ENCODE measurements around the gene PEA15. TPM values are rescaled to one million over a fixed set of nuclear protein-coding genes. Genes with fewer than 3 reads are reported as not detected.
A peak's percentile ranks its signal among the peaks of the same experiment; 100 is the strongest.

The PEA15 gene
- total RNA-seq (112 and 194 TPM in 2 replicates), polyA plus RNA-seq (64.5 and 93.2 TPM in 2 replicates)

DNA sequence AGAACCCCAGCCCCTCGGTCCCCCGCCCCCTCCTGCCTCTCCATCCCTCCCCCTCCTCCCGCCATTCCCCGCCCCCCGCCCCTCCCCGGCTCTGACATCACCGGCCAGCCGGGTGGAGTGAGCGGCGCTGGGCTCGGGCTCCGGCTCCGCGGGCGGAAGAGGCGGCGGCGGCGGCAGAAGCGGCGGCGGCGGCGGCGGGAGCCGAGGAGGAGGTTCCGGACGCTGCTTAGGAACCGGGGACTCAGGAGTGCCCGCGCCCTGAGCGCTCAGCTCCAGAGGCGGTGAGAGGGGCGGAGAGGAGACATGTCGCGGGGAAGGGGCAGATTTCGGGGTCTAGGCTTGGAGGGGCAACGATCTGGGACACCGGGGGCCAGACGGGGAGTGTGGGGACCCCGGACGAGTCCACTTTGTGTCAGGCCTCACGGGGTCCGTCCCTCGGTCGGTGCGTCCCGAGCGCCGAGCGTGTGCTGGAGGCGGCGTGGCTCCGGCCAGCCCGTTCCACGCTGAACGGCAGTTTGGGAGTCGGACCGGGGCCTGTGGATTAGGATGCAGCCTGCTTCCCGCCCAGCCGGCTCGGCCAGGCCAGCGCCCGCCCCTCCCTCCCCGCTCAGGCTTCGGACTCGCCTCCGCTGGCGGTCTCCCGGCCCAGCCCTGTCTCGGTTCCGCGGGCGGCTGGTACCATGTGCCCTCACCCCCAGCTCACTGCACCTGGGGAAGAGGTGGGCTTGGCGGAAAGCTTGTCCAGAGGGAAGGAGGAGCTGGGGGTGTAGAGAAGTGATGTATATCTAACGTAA lies at the start of gene PEA15:
TSS of gene PEA15 (plus strand) at position 143 of the 794 bp plus-strand sequence. CDS start 6,161 bp downstream, outside the sequence.
- TF ChIP-seq, protein P1, sequence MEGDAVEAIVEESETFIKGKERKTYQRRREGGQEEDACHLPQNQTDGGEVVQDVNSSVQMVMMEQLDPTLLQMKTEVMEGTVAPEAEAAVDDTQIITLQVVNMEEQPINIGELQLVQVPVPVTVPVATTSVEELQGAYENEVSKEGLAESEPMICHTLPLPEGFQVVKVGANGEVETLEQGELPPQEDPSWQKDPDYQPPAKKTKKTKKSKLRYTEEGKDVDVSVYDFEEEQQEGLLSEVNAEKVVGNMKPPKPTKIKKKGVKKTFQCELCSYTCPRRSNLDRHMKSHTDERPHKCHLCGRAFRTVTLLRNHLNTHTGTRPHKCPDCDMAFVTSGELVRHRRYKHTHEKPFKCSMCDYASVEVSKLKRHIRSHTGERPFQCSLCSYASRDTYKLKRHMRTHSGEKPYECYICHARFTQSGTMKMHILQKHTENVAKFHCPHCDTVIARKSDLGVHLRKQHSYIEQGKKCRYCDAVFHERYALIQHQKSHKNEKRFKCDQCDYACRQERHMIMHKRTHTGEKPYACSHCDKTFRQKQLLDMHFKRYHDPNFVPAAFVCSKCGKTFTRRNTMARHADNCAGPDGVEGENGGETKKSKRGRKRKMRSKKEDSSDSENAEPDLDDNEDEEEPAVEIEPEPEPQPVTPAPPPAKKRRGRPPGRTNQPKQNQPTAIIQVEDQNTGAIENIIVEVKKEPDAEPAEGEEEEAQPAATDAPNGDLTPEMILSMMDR (IDR thresholded peaks at IDR 0.05; ENCODE audit: low read depth, low read length) = no peak
- Histone ChIP-seq H3K27me3 (no peaks in the 10 kb centered on the region), H3K4me1 (ENCODE audit: low read depth) (peaks cover 47% of the 10 kb centered on the region), H3K9me3 (ENCODE audit: low read depth) (no peaks in the 10 kb centered on the region), H3K36me3 (no peaks in the 10 kb centered on the region), H3K27ac (peak within 1 kb of the TSS; percentile 83), H3K4me3 (peak within 1 kb of the TSS; percentile 100)
- DNase-seq (ENCODE audit: low read depth in 1 of 2, low spot score in 1 of 2) = peak; percentile 80 to 81

DNA sequence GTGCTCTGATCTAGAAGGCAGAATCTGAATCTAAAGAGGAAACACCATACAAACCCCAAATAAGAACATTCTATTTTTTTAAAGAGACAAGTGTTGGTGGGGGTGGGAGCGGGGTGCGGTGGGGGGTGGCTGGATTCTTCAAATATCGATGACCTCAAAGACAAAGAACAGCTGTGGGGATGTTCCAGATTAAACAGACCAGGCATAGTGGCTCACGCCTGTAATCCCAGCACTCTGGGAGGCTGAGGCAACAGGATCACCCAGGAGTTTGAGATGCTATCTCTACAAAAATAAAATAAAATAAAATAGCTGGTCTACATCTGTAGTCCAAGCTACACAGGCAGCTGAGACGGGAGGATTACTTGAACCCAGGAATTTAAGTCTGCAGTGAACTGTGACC lies 48.8 kb upstream of the PEA15 start:
- H3K4me3 ChIP-seq = no peak overlapping the region
- no peaks in the 10 kb centered on the region for H3K9me3 ChIP-seq (ENCODE audit: low read depth)
- H3K36me3 ChIP-seq = no peaks in the 10 kb centered on the region
- no peak overlapping the region for H3K27ac ChIP-seq
- DNase-seq (ENCODE audit: low read depth in 1 of 2, low spot score in 1 of 2) = no peak
- peaks cover 5% of the 10 kb centered on the region for H3K4me1 ChIP-seq (ENCODE audit: low read depth)
- TF ChIP-seq, protein P1 (IDR thresholded peaks at IDR 0.05; ENCODE audit: low read depth, low read length) = no peak
- H3K27me3 ChIP-seq = no peaks in the 10 kb centered on the region

DNA sequence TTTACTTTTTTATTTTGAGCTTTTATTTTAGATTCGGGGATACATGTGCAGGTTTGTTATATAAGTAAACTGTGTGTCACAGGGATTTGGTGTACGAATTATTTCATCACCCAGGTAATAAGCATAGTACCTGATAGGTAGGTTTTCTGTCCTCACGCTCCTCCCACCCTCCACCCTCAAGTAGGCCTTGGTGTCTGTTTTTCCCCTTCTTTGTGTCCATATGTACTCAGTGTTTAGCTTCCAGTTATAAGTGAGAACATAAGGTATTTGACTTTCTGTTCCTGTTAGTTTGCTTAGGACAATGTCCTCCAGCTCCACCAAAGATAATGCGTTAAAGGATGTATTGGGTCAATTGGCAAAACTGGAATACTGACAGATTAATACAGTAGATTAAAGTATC lies 48.0 kb upstream of the PEA15 start:
- Histone ChIP-seq H3K4me1 (ENCODE audit: low read depth) (peaks cover 1% of the 10 kb centered on the region), H3K36me3 (no peaks in the 10 kb centered on the region), H3K27me3 (no peaks in the 10 kb centered on the region), H3K27ac (no peak overlapping the region), H3K9me3 (ENCODE audit: low read depth) (no peaks in the 10 kb centered on the region), H3K4me3 (no peak overlapping the region)
- DNase-seq (ENCODE audit: low read depth in 1 of 2, low spot score in 1 of 2) = no peak
- TF ChIP-seq, protein P1 (IDR thresholded peaks at IDR 0.05; ENCODE audit: low read depth, low read length) = no peak

DNA sequence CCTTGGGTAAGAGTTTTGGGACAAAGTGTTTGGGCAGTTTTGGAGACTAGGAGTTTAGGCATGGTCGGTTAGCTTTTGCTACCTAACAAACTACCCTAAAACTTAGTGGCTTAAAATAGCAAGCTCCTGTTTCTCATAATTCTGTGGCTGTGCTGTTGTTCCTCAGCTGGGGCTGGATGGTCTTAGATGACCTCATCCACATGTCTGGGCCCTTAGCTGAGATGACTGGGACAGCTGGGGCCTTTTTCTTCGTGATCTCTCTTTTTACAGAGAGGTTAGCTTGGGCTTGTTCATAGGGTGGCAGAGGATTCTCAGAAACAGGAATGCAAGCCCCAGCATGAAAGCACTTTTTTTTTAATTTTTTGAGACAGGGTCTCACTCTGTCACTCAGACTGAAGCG lies 47.2 kb upstream of the PEA15 start:
- Histone ChIP-seq H3K36me3 (no peaks in the 10 kb centered on the region), H3K9me3 (ENCODE audit: low read depth) (no peaks in the 10 kb centered on the region), H3K4me3 (no peak overlapping the region), H3K27me3 (no peaks in the 10 kb centered on the region), H3K4me1 (ENCODE audit: low read depth) (no peaks in the 10 kb centered on the region), H3K27ac (no peak overlapping the region)
- no peak for DNase-seq (ENCODE audit: low read depth in 1 of 2, low spot score in 1 of 2)
- TF ChIP-seq, protein P1 (IDR thresholded peaks at IDR 0.05; ENCODE audit: low read depth, low read length) = no peak

GRCh38 chr1:160158534-160158933 lies 46.6 kb upstream of the PEA15 start:
- Histone ChIP-seq H3K9me3 (ENCODE audit: low read depth) (no peaks in the 10 kb centered on the region), H3K36me3 (no peaks in the 10 kb centered on the region), H3K27ac (no peak overlapping the region), H3K27me3 (no peaks in the 10 kb centered on the region), H3K4me1 (ENCODE audit: low read depth) (no peaks in the 10 kb centered on the region), H3K4me3 (no peak overlapping the region)
- DNase-seq (ENCODE audit: low read depth in 1 of 2, low spot score in 1 of 2) = no peak
- TF ChIP-seq, protein P1 (IDR thresholded peaks at IDR 0.05; ENCODE audit: low read depth, low read length) = no peak

Measured in cardiac muscle cell (in vitro differentiated cells and primary cell).